HepG2 (cell line): Measurements from ENCODE around the gene CPSF6. TPM values are rescaled to one million over a fixed set of nuclear protein-coding genes. Genes with fewer than 3 reads are reported as not detected.
A peak's percentile ranks its signal among the peaks of the same experiment; 100 is the strongest.

ENCODE experiments used
- GABPA ChIP-seq, 2 experiments: IDR thresholded peaks; 2 replicates each; pipeline ENCODE4 v1.6.1; 2011 to 2016; ENCODE audit warnings: low read depth in 2 of 2, low read length in 1 of 2, missing biosample characterization in 1 of 2, missing genetic modification characterization in 1 of 2
- HOXA7 ChIP-seq: sonication (generic); formaldehyde crosslinking; IDR thresholded peaks from 2 replicates; pipeline ENCODE4 v1.8.1; 2022; ENCODE audit warnings: mild to moderate bottlenecking, missing genetic modification reagents, moderate library complexity
- MED13 ChIP-seq: sonication (generic); formaldehyde crosslinking; IDR thresholded peaks from 2 replicates; pipeline ENCODE4 v1.5.0; 2020; ENCODE audit warnings: missing genetic modification reagents
- NFAT5 ChIP-seq: sonication (generic); formaldehyde crosslinking; IDR thresholded peaks from 2 replicates; pipeline ENCODE4 v1.4.0; 2020; ENCODE audit warnings: missing genetic modification reagents
- SOX13 ChIP-seq, 3 experiments: fragments of 450-650 bp in 1 of 3; sonication (generic) in 1 of 3; formaldehyde crosslinking in 1 of 3; IDR thresholded peaks in 2 of 3; conservative IDR thresholded peaks in 1 of 3; 2 replicates each; pipeline versions ENCODE4 v1.5.0 to v1.6.1; 2016 to 2020; ENCODE audit warnings: antibody characterized with exemption in 1 of 3, mild to moderate bottlenecking in 1 of 3, missing compliant biosample characterization in 1 of 3, missing genetic modification reagents in 1 of 3, moderate library complexity in 1 of 3
- TERF1 ChIP-seq: sonication (generic); formaldehyde crosslinking; IDR thresholded peaks from 2 replicates; pipeline ENCODE4 v1.8.0; 2022; ENCODE audit warnings: mild to moderate bottlenecking, missing genetic modification reagents, moderate library complexity
- TFDP1 ChIP-seq: IDR thresholded peaks from 2 replicates; pipeline ENCODE4 v1.6.1; 2016; ENCODE audit warnings: missing compliant biosample characterization, missing genetic modification reagents, borderline replicate concordance
- ZBTB43 ChIP-seq: sonication (generic); formaldehyde crosslinking; conservative IDR thresholded peaks from 2 replicates; pipeline ENCODE4 v1.4.0; 2020; ENCODE audit warnings: missing genetic modification reagents
- ZNF367 ChIP-seq: sonication (generic); formaldehyde crosslinking; IDR thresholded peaks from 2 replicates; pipeline ENCODE4 v1.4.0; 2020; ENCODE audit warnings: missing genetic modification reagents, borderline replicate concordance
- ZNF574 ChIP-seq: sonication (generic); formaldehyde crosslinking; IDR thresholded peaks from 2 replicates; pipeline ENCODE4 v1.4.0; 2020; ENCODE audit warnings: missing genetic modification reagents
- ZNF639 ChIP-seq: conservative IDR thresholded peaks from 2 replicates; pipeline ENCODE4 v1.6.1; 2018; ENCODE audit warnings: missing genetic modification reagents
- ZNF784 ChIP-seq: sonication (generic); formaldehyde crosslinking; IDR thresholded peaks from 2 replicates; pipeline ENCODE4 v1.5.1; 2020; ENCODE audit warnings: missing genetic modification reagents, mild to moderate bottlenecking, borderline replicate concordance
- polyA plus RNA-seq, 8 experiments: library from polyadenylated mRNA; depleted of rRNA in 3 of 8; stranded (reverse) in 7 of 8; unstranded in 1 of 8; fragments of >200 nt; fragmentation: Illumina TruSeq in 4 of 8; extraction: Trizol in 4 of 8; gene quantifications; 2 replicates each; pipeline versions ENCODE4 v1.2.1 to v1.2.3, GENCODE V29; 2011 to 2016; ENCODE audit warnings: low read depth in 4 of 8, missing spikeins in 1 of 8, mixed read lengths in 1 of 8; ENCODE audit not compliant: insufficient read depth in 1 of 8
- total RNA-seq, 5 experiments: library from RNA; depleted of rRNA; stranded (reverse); fragments of >200 nt; fragmentation: Illumina TruSeq; extraction: Trizol; gene quantifications; 2 replicates each; pipeline ENCODE4 v1.2.3, GENCODE V29; 2016; ENCODE audit warnings: low read depth in 1 of 5

CPSF6 gene
- total and polyA plus RNA-seq, 2 of the 13 experiments (the other 11 are each of a cell fraction or from before 2014, with no cell fraction given): 41.8 to 71.0 TPM

GRCh38 chr12:69239352-69239921 lies at the start of gene CPSF6 (continued):
- TF ChIP-seq ZNF574 (CRISPR knock-in tag) (peak; percentile 79), ZBTB43 (no peak), SOX13 (IDR thresholded peaks at IDR 0.05) (no peak), SOX13 (CRISPR knock-in tag; conservative IDR thresholded peaks at IDR 0.05 in 1 of 2, IDR thresholded peaks at IDR 0.05 in 1 of 2) (peak in 1 of 2 experiments; percentile 79; a peak in 2 of 4 replicates), MED13 (no peak), HOXA7 (CRISPR knock-in tag) (no peak), TERF1 (CRISPR knock-in tag) (no peak), GABPA (IDR thresholded peaks at IDR 0.05; ENCODE audit: low read depth, low read length) (peak; percentile 75), GABPA (CRISPR knock-in tag; IDR thresholded peaks at IDR 0.05; ENCODE audit: low read depth) (peak; percentile 83), ZNF639 (CRISPR knock-in tag) (peak; percentile 79), ZNF367 (CRISPR knock-in tag) (no peak; the same call in 1 of the 2 replicates), NFAT5 (CRISPR knock-in tag) (no peak), ZNF784 (no peak), TFDP1 (CRISPR knock-in tag) (peak; percentile 59; the same call in 1 of the 2 replicates)
